Endothelial cell of umbilical vein (primary cell): Measurements from ENCODE around the gene ZNF556. TPM values are rescaled to one million over a fixed set of nuclear protein-coding genes. Genes with fewer than 3 reads are reported as not detected.

Experiments
- BruUV-seq: library from RNA; stranded (reverse); fragments of 400-500 nt; replicated peaks from 2 replicates; lab custom pipeline; 2021; lab: Mats Ljungman, UMichigan
- CTCF ChIA-PET: fragments of 300-600, 350-600 bp; sonication (Branson Sonifier 250); formaldehyde crosslinking; loops from one replicate; lab custom pipeline; 2021; ENCODE audit warnings: antibody characterized with exemption, inconsistent platforms; lab: Charles Lee
- POLR2A ChIA-PET: fragments of 300-600, 350-600 bp; sonication (Branson Sonifier 250); formaldehyde crosslinking; loops from one replicate; lab custom pipeline; 2021; ENCODE audit warnings: antibody characterized with exemption, inconsistent platforms; lab: Charles Lee
- DNase-seq: peaks from one replicate; pipeline ENCODE4 v3.0.0-alpha.2; 2011; ENCODE audit warnings: low read depth, low spot score
- FAIRE-seq: peaks from 2 replicates; lab custom pipeline; 2011; peaks lifted over from hg19 to GRCh38; lab: Jason Lieb, UNC
- H2AFZ ChIP-seq: 2 replicates; pipeline ENCODE4 v1.6.0; 2012; ENCODE audit warnings: low read depth, low read length, control low read depth, inconsistent platforms
- H3K27ac ChIP-seq: 2 replicates; pipeline ENCODE4 v1.5.1; 2011; ENCODE audit warnings: low read depth, mild to moderate bottlenecking, control low read depth, low read length, moderate library complexity; ENCODE audit not compliant: insufficient read depth
- H3K27me3 ChIP-seq, 2 experiments: 2 replicates each; pipeline versions ENCODE4 v1.6.0 to v1.6.1; 2011; ENCODE audit warnings: low read length in 2 of 2, mixed read lengths in 1 of 2; ENCODE audit not compliant: control insufficient read depth in 2 of 2, insufficient read depth in 2 of 2
- H3K36me3 ChIP-seq, 2 experiments: 2 replicates in 1 of 2; 3 replicates in 1 of 2; pipeline ENCODE4 v1.5.1; 2011; ENCODE audit warnings: low read length in 2 of 2, mild to moderate bottlenecking in 1 of 2, moderate library complexity in 1 of 2; ENCODE audit not compliant: control insufficient read depth in 2 of 2, insufficient read depth in 2 of 2; ENCODE audit errors: extremely low read depth in 1 of 2
- H3K4me1 ChIP-seq: 3 replicates; pipeline ENCODE4 v1.5.1; 2011; ENCODE audit warnings: mild to moderate bottlenecking, low read length; ENCODE audit not compliant: control insufficient read depth, insufficient read depth; ENCODE audit errors: extremely low read depth
- H3K4me2 ChIP-seq: 2 replicates; pipeline ENCODE4 v1.6.1; 2011; ENCODE audit warnings: low read length, control low read depth, mixed read lengths; ENCODE audit not compliant: insufficient read depth
- H3K4me3 ChIP-seq, 3 experiments: fragments of 200-600 bp in 1 of 3; sonication (generic), shearing (Covaris generic) in 1 of 3; replicated peaks in 1 of 3; 2 replicates each; pipeline ENCODE4 v1.5.1; 2011 to 2016; ENCODE audit warnings: control low read depth in 3 of 3, low read length in 3 of 3, mild to moderate bottlenecking in 2 of 3, inconsistent platforms in 1 of 3, low read depth in 1 of 3, moderate library complexity in 1 of 3; ENCODE audit not compliant: insufficient read depth in 1 of 3
- H3K79me2 ChIP-seq: 2 replicates; pipeline ENCODE4 v1.6.0; 2012; ENCODE audit warnings: low read length, inconsistent platforms; ENCODE audit not compliant: control insufficient read depth, insufficient read depth
- H3K9ac ChIP-seq: replicated peaks from 2 replicates; pipeline ENCODE3; 2011; ENCODE audit warnings: low read length, control low read depth; ENCODE audit not compliant: insufficient read depth; ENCODE audit errors: extremely low read depth
- H3K9me1 ChIP-seq: replicated peaks from 3 replicates; pipeline ENCODE4 v1.6.0; 2011; ENCODE audit warnings: mild to moderate bottlenecking, low read length; ENCODE audit not compliant: control insufficient read depth, insufficient read depth; ENCODE audit errors: extremely low read depth
- H3K9me3 ChIP-seq: replicated peaks from 2 replicates; pipeline ENCODE4 v1.5.1; 2012; ENCODE audit warnings: low read length, inconsistent platforms; ENCODE audit not compliant: control insufficient read depth, insufficient read depth
- H4K20me1 ChIP-seq: replicated peaks from 2 replicates; pipeline ENCODE3; 2011; ENCODE audit warnings: mild to moderate bottlenecking, low read length; ENCODE audit not compliant: control insufficient read depth, insufficient read depth; ENCODE audit errors: extremely low read depth
- CTCF ChIP-seq, 2 donors: IDR thresholded peaks; 1 replicate in 1 of 2; 2 replicates in 1 of 2; pipeline ENCODE4 v1.5.1; 2011; ENCODE audit warnings: low read length in 2 of 2, mild to moderate bottlenecking in 2 of 2, moderate library complexity in 2 of 2, control low read depth in 1 of 2, inconsistent platforms in 1 of 2, low read depth in 1 of 2; ENCODE audit not compliant: insufficient read depth in 1 of 2; ENCODE audit errors: extremely low read depth in 1 of 2
- EZH2 ChIP-seq: IDR thresholded peaks from 2 replicates; pipeline ENCODE4 v1.6.1; 2012; ENCODE audit warnings: borderline replicate concordance, low read depth, mild to moderate bottlenecking, moderate library complexity, low read length, inconsistent platforms; ENCODE audit not compliant: severe bottlenecking
- FOS ChIP-seq: IDR thresholded peaks from 2 replicates; pipeline ENCODE4 v1.6.1; 2011; ENCODE audit warnings: mild to moderate bottlenecking, low read length, moderate library complexity, borderline replicate concordance; ENCODE audit not compliant: insufficient read depth
- GATA2 ChIP-seq: IDR thresholded peaks from 2 replicates; pipeline ENCODE4 v1.7.0; 2011; ENCODE audit warnings: low read depth, mild to moderate bottlenecking, moderate library complexity, mixed read lengths, low read length; ENCODE audit not compliant: insufficient read length, insufficient read depth
- JUN ChIP-seq: IDR thresholded peaks from 2 replicates; pipeline ENCODE4 v1.6.1; 2011; ENCODE audit warnings: borderline replicate concordance, low read depth; ENCODE audit not compliant: insufficient read length, insufficient read depth
- MYC ChIP-seq: IDR thresholded peaks from one replicate; pipeline ENCODE4 v1.6.1; 2011; ENCODE audit warnings: mild to moderate bottlenecking, low read depth, low read length
- POLR2A ChIP-seq: IDR thresholded peaks from 2 replicates; pipeline ENCODE4 v1.6.1; 2012; ENCODE audit warnings: low read depth, mild to moderate bottlenecking, control low read depth, low read length
- POLR2AphosphoS5 ChIP-seq: IDR thresholded peaks from 2 replicates; pipeline ENCODE4 v1.6.1; 2012; ENCODE audit warnings: low read depth, mild to moderate bottlenecking, control low read depth, low read length, moderate library complexity; ENCODE audit not compliant: insufficient read depth
- dilution Hi-C: fragments of 300-500 bp; cut with MboI; formaldehyde crosslinking; loops from one replicate; pipeline ENCODE4 v1.15.0; 2019; ENCODE audit warnings: low sequenced_read_pairs; ENCODE audit not compliant: extremely low pct_ligation_motif_present
- intact Hi-C: fragments of 100-400 bp; cut with micrococcal nuclease; formaldehyde crosslinking; loops from one replicate; pipeline ENCODE4 v1.10.0; 2022
- polyA plus RNA-seq, 4 experiments: library from polyadenylated mRNA; depleted of rRNA in 3 of 4; stranded (reverse) in 3 of 4; unstranded in 1 of 4; fragments of >200 nt; gene quantifications; 2 replicates each; pipeline versions ENCODE4 v1.2.1 to v1.2.3, GENCODE V29; 2011 to 2012; ENCODE audit warnings: missing spikeins in 1 of 4
- total RNA-seq: library from RNA; stranded (reverse); gene quantifications from 2 replicates; pipeline ENCODE4 v1.2.3, GENCODE V29; 2021
- TF ChIP-seq, protein P1 (sequence below): IDR thresholded peaks from 2 replicates; pipeline ENCODE4 v1.6.1; 2011; ENCODE audit not compliant: insufficient read depth, insufficient read length

ZNF556 gene
- total and polyA plus RNA-seq, 2 donors (not counting 3 experiments of a cell fraction or from before 2014, with no cell fraction given): 0.01 TPM; not detected in 1

DNA sequence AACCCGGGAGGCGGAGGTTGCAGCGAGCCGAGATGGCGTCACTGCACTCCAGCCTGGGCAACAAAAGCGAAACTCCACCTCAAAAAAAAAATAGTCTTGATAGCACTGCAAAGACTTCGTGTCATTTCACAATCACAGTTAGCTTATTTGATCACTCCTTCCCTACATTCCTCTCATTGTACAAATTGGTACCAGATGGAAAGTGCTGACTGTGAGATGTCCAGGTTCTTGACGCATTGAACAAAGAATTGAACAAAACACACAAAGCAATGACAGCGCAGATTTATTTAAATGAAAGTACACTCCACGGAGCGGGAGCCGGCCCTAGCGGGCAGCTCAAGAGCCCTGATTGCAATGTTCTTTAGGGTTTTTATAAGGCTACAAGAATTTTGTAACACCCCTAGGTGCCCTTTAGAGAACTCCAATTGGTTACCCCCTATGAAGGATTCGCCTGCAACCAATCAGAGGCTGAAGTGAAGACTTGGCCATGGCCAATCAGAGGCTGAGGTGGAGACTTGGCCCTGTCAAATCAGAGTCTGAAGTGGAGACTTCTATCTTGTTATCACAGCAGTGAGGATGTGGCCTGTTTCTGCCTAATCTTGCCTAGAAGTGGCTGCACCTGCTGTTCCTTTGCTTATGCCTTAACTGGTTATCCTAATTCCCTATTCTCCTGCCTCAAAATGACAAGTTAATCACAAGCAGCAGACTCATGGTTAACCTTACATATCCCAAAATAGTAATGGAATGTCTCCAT lies 16.7 kb downstream of the ZNF556 start:
- no peak overlapping the region for H3K27ac ChIP-seq
- ChIA-PET POLR2A (no interaction called here), CTCF (interaction anchor here (0.9 to 2.1 kb wide), 3 partner anchors 17 to 235 kb away, joined by 3 to 12 read pairs (median 4); partner anchors contain the start of gene ZNF556)
- H3K9me3 ChIP-seq: no peaks in the 10 kb centered on the region
- intact Hi-C loops (no loop called here), dilution Hi-C loops (no loop called here)
- no peaks in the 10 kb centered on the region for H3K27me3 ChIP-seq
- H4K20me1 ChIP-seq: no peaks in the 10 kb centered on the region
- no peaks in the 10 kb centered on the region for H3K36me3 ChIP-seq
- H3K9ac ChIP-seq: no peak overlapping the region
- no TSS peak for BruUV-seq
- no peak overlapping the region for H3K4me2 ChIP-seq
- no peak overlapping the region for H2AFZ ChIP-seq
- no peaks in the 10 kb centered on the region for H3K9me1 ChIP-seq
- H3K79me2 ChIP-seq: no peaks in the 10 kb centered on the region
- peaks cover 3% of the 10 kb centered on the region for H3K4me1 ChIP-seq
- TF ChIP-seq JUN (no peak), GATA2 (no peak), POLR2A (no peak), MYC (no peak), FOS (no peak), EZH2 (no peak), CTCF (IDR thresholded peaks at IDR 0.05; ENCODE audit: extremely low read depth in 1 of 2, insufficient read depth in 1 of 2, low read depth in 1 of 2, low read length in 2 of 2) (no peak), POLR2AphosphoS5 (no peak)
- TF ChIP-seq, protein P1, sequence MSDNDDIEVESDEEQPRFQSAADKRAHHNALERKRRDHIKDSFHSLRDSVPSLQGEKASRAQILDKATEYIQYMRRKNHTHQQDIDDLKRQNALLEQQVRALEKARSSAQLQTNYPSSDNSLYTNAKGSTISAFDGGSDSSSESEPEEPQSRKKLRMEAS: no peak
- DNase-seq: no peak
- H3K4me3 ChIP-seq: no peak overlapping the region
- no peak for FAIRE-seq
